GM10847 (cell line): ENCODE measurements around the gene GBF1.

Experiments used
- POLR2A ChIP-seq: IDR thresholded peaks from 2 replicates; pipeline ENCODE4 v1.6.1; 2011; ENCODE audit not compliant: insufficient read length; ENCODE audit errors: extremely low read depth

GBF1 gene

DNA sequence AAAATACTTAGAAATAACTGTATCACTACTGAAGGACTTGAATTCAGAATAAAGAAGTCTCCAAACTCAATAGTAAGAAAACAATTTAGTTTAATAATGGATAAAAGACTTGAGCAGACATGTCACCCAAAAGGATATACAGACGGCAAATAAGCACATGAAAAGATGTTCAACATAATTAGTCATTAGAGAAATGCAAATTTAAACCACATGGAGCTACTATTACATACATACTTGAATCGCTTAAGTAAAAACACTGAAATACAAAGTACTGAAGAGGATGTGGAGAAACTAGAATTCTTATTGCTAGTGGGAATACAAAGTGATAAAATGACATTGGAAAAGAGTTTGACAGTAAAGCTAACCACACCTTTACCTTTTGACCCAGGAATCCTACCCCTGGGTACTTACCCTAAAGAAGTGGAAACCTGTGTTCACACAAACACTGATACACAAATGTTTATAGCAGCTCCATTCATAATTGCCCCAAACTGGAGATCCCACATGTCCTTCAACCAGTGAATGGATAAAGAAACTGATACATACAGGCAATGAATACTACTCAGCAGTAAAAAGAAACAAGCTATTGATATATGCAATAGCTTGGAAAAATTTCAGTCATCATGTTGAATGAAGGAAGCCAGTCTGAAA is 95.8 kb downstream of the GBF1 start:
- no peak for TF ChIP-seq POLR2A

DNA sequence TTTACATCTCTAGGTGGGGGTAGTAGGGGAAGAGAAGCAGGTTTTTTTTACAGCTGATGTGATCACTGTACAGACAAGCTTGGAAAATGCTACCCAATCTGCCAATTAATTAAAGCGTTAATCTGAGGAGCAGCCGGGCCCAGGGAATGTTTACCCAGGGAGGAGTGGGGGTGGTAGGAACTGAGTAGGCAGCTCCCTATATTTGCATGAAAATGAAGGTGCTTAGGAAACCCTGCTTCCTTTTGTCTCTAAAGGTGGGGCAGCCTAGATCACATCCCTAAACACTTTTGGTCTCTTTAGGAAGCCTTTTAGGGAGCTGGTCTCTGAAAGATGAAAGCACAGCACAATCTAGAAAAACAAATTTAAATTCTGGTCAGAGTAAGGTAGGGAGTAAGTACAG is 97.1 kb downstream of the GBF1 start:
- no peak for TF ChIP-seq POLR2A

DNA sequence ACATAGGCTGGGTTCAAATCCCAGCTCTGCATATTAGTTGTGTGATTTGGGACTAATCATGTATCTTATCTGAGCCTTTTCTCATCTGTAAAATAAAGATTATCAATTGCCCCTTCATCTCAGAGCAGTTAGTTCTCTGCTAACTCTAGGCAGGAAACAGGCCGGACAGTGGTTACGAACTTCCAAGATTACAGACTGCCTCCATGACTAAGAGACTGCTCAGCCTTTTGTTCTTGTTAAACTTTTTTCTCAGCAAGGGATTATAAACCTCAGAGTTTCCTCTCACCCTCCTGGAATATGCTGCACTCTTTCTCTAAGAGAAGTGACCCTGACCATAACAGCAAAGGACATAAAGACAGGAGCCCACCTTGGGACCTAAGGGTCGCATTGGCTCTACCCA is 97.6 kb downstream of the GBF1 start:
- TF ChIP-seq POLR2A, result no peak

DNA sequence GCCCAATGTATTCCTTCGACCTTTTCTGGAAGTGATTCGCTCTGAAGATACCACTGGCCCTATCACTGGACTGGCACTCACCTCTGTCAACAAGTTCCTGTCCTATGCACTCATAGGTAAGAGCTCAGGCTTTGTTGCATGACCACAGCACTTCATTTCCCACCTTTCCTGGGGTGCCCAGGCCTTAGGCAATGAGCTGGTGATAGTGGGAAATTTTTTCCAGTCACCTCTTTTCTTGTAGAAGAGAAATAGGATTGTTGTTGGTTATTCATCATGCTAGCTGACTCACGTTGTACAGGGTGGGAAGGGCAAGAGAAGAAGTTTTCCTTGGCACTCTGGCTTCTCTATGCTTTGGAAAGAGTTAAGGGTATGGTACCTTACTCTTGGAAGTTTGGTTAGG is 98.7 kb downstream of the GBF1 start:
- TF ChIP-seq POLR2A, result no peak

DNA sequence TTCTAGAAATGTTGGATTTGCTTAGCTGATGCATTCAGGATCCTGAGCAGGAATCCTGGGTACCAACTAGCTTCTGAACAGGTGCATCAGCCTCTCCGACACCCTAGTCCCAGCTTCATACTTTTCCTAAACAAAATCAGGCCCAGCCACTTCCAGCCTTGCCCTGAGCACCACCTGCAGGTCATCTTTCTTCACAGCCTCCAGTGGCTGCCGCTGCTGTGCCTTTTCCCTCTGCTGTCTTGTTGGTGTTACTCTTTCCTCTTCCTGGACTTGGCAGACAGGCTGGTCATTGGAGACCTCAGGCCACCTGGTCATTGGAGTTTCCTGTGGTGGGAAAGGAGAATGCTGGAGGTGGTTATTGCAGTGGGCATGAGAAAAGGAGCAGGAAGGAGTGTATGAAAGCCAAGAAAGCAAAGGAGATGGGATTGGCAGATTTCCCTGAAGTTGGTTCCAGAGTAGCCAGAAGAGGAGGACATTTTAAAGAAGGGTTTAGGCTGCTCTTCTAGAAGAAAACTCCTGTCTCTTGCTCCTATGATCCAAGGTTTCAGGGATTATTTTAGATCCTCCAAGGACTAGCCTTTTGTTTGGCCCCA is 102.0 kb downstream of the GBF1 start:
- TF ChIP-seq POLR2A, result no peak

DNA sequence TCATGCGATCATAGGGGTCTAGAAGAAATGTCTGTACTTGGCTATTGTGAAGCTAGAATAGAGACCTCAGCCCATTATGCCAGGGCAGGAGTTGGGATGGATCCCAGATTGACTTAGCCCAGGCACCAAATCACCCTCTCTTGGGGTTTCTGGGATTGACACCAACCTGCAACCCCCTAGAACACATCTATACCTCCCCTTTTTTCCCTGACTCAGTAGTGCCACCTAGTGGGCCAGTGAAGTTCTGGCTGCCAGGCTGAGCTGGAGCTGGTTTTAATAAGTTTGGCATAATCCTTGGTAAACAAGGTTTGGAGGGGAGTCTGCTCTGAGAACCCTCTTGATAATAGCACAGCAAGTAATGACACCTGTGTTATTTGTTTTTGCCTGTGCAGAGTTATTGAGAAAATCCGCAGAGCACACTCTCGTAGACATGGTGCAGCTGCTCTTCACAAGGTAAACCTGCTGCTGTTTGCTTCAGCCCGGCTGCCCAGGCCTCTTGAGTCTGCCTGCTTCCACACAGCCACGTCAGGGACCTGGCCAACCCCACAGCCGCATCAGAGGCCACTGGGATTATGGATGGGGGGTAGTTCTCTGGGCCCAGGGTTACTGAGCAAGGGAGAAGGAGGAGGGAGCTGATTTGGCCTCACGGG is 106.9 kb downstream of the GBF1 start:
- no peak for TF ChIP-seq POLR2A

DNA sequence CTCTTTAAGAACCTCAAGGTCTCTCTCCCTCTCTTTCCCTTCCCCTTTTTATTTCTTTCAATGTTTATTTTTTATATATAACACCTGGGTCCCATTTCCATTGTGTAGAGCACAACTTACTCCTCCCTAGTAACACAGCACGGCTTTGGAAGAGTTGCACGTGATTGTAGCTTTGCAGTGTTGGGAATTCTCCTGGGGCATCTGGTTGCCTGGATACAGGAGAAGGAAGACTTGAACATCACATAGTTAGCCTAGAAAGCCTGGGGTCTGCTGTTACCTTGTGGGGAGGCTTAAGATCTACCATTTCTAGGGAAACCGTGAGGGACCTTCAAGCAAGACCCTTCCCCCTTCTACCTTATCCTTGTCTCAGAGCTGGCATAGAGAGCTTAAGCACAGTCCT is 109.1 kb downstream of the GBF1 start:
- no peak for TF ChIP-seq POLR2A

DNA sequence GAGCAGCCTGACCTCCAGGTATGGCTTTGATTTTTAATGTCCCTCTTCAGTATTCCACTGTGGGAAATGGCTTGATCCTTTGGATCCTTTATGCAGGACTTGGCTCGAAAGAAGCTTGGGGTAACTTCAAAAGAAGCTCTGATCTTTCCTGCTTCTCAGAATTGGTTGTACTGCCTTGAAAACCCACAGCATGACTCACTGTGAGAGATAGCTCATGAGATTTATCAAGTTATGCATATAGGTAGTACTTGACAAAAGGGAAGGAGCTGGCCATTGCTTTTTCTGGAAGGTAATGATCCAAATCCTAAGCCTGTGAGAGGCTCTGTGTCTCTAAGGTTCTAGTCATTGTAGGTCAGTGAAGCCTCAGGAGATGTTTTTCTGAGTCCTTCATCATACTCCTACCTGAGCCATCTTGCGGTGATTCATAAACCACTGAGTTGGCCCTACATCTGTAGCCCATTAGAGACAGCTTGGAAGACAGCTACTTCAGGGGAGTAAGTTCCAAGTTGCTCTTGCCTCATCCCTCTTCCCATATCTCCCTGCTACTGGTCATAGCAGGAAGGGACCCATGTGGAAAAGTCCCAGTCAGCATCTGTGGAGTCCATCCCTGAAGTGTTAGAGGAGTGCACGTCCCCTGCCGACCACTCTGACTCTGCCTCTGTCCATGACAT is 113.5 kb downstream of the GBF1 start:
- no peak for TF ChIP-seq POLR2A

DNA sequence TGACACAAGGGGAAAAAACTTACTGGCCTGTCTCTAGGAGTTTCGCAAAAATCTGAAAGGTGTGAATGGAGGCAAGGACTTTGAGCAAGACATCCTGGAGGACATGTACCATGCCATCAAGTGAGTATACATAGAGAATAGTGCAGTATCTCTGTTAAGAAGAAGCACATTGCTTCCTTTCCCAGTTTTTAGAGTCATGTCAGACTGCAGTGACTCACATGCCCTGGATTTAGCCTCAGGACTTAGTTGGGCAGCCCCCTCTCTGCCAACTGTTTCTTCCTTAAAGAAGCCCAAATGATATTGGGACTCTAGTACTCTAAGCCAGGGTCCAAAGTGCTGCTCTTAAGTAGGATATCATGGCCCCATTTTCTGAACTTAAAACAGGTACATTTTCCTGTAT is 122.1 kb downstream of the GBF1 start:
- no peak for TF ChIP-seq POLR2A

DNA sequence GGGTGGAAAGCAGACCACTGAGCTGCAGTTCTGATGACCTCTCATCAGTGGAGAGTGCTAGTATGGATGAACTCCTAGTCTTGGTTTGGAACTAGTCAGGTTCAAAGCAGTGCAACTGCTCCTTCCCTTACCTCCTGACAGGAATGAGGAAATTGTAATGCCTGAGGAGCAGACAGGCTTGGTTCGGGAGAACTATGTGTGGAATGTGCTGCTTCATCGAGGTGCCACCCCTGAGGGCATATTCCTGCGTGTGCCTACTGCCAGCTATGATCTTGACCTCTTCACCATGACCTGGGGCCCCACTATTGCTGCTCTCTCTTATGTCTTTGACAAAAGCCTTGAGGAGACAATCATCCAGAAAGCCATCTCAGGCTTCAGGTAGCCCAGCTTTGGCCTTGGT is 122.7 kb downstream of the GBF1 start:
- no peak for TF ChIP-seq POLR2A

DNA sequence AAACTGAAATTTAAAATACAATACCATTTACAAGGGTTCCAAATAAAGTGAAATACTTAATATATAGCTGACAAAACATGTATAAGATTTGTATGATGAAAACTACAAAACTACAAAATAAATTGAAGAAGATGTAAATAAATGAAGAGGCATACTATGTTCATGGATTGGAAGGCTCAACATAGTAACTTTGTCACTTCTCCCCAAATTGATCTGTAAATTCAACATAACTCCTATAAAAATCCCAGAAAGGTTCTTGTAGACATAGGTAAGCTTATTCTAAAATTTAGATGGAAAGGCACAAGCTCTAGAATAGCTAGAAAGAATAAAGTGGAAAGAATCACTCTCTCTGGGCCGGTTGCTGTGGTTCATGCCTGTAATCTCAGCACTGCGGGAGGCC is 126.0 kb downstream of the GBF1 start:
- no peak for TF ChIP-seq POLR2A

DNA sequence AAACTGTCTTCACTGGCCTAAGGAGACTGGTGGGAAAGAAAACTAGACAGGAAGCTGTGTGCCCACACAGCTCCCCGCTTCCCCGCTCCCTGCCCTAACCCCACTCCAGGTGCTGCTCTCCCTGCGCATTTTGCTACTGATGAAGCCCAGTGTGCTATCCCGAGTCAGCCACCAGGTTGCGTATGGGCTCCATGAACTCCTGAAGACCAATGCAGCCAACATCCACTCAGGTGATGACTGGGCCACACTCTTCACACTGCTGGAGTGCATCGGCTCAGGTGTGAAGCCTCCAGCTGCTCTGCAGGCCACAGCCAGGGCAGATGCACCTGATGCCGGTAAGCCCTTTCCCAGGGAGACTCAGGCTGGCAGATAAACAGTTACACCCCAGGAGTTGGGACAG is 129.9 kb downstream of the GBF1 start:
- TF ChIP-seq POLR2A, result no peak

DNA sequence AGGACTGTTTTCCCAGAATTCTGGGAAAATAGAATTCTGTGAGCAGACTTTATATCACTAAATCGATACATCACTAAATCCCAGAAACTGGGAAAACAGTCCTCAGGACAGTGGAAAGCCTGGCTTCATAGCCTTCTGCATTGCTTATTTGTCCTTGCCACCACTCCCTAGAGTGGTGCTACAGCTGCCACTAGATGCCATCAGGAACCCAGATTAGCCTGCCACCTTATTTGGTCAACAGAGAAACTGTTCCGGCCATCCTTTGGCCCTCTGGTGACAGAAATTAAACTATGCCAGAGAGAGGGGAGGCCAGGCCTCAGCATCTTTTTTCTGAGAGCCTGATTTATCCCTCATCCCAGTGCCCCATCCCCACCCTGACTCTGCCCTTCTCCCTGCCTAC is 130.5 kb downstream of the GBF1 start:
- TF ChIP-seq POLR2A, result no peak

DNA sequence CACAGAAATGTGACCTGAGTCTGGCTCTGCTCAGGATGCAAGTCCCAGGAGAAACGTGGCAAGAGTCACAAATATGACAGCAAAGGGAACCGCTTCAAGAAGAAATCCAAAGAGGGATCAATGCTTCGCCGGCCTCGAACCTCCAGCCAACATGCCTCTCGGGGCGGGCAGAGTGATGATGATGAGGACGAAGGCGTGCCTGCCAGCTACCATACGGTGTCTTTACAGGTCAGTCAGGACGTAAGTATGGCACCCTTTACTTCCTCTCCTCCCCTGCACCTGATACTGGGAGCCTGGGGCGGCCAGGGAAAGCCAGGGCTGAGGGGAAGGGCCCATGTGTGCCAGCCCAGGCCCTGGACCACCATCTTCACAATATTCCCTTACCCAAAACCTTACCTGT is 131.6 kb downstream of the GBF1 start:
- TF ChIP-seq POLR2A, result no peak

DNA sequence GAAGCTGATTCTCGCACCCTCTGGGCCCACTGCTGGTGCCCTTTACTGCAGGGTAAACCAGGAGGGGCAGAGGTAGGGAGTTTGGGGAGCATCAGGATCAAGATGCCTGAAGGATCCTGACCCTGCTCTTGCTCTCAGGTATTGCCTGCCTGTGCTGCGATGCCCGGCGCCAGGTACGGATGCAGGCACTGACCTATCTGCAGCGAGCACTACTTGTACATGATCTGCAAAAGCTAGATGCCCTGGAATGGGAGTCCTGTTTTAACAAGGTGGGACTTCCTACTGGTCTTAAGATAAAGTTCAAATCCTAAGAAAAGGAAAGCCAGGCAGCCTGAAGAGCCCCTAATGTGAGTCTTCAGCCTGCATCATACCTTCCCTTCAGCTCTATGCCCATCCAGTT is 134.1 kb downstream of the GBF1 start:
- TF ChIP-seq POLR2A, result no peak

DNA sequence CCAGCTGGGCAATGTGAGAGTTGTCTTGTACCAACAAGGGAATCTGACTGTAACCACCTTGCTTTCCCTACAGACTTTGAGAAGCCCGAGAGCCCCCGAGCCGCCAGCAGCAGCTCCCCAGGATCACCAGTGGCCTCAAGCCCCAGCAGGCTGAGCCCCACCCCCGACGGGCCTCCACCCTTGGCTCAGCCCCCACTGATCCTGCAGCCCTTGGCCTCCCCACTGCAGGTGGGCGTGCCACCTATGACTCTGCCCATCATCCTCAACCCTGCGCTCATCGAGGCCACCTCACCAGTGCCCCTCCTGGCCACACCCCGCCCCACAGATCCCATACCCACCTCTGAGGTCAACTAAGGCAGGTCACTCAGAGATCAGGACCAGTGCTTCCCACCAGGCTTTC is 136.7 kb downstream of the GBF1 start:
- no peak for TF ChIP-seq POLR2A

DNA sequence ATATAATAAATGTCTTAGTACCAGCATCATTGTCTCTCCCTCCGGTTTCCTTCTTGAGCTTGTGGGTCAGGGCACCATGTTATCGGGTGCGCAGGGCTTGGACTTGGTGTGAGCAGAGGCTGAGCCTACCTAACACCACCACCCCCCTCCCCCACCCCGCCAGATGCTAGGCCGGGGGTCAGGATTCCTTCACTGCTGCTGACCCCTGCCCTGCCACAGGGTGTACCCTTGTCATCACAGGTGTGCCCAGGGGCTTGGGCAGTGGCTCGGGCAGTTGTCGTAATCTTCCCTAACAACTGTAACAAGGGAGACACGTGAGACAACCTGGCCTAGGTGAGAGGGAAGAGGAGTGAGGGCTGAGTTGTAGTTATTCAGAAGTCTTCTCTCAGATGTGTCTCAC is 137.5 kb downstream of the GBF1 start:
- TF ChIP-seq POLR2A, result no peak

DNA sequence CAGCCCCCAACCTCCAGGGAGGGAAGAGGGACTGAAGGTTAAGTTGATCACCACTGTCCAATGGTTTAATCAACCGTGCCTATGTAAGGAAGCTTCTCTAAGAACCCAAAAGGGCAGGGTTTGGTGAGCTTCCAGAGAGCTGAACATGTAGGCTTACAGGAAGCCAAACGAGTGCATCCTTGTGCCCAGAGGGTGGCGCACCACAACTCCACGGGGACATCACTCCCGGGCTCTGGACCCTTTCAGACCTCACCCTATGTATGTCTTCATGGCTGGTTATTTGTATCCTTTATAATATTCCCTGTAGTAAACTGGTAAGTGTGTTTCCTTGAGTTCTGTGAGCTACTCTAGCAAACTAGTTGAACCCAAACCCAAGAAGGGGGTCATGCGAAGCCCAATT is 138.7 kb downstream of the GBF1 start:
- no peak for TF ChIP-seq POLR2A
